CD4-positive, alpha-beta T cell treated with Interleukin-10 for 1 hour (primary cell): ENCODE measurements around the gene AKR1B1.
"Not testable (repeated sequence)": the region's sequence is repeated elsewhere in the genome, so short reads cannot be mapped to it uniquely, and the experiment has no call there.

ENCODE experiments used
- DNase-seq: peaks from one replicate; pipeline ENCODE4 v3.0.0-alpha.2; 2020

Gene AKR1B1

GRCh38 chr7:134458806-134459698, at the start of gene AKR1B1:
AKR1B1 (minus strand) TSS chr7:134459100; CDS start chr7:134459062, 38 bp downstream.
- peak; percentile 91 for DNase-seq

GRCh38 chr7:134505856-134506255, 47.0 kb upstream of the AKR1B1 start:
- DNase-seq: no peak

GRCh38 chr7:134504660-134505164, 45.8 kb upstream of the AKR1B1 start:
- no peak for DNase-seq

GRCh38 chr7:134502463-134503371, 43.8 kb upstream of the AKR1B1 start:
- DNase-seq: no peak

- no peak for DNase-seq
These were observed 42.1 kb upstream of the AKR1B1 start for GRCh38 chr7:134500982-134501381.

- no peak for DNase-seq
These were observed 41.5 kb upstream of the AKR1B1 start for GRCh38 chr7:134500406-134500805.

- no peak for DNase-seq
These were observed 36.6 kb upstream of the AKR1B1 start for GRCh38 chr7:134495546-134495945.

GRCh38 chr7:134493091-134493490, 34.2 kb upstream of the AKR1B1 start:
- no peak for DNase-seq

GRCh38 chr7:134487721-134488120, 28.8 kb upstream of the AKR1B1 start:
- DNase-seq: not testable (repeated sequence)

- no peak for DNase-seq
These were observed 26.3 kb upstream of the AKR1B1 start for GRCh38 chr7:134485203-134485602.

- DNase-seq: no peak
These were observed 24.4 kb upstream of the AKR1B1 start for GRCh38 chr7:134483296-134483695.

GRCh38 chr7:134482858-134483257, 24.0 kb upstream of the AKR1B1 start:
- no peak for DNase-seq

- DNase-seq: no peak
These were observed 22.3 kb upstream of the AKR1B1 start for GRCh38 chr7:134481167-134481566.

- DNase-seq: no peak
These were observed 21.8 kb upstream of the AKR1B1 start for GRCh38 chr7:134480730-134481129.

GRCh38 chr7:134480202-134480601, 21.3 kb upstream of the AKR1B1 start:
- DNase-seq: no peak

GRCh38 chr7:134478707-134479106, 19.8 kb upstream of the AKR1B1 start:
- DNase-seq: no peak

GRCh38 chr7:134477954-134478353, 19.1 kb upstream of the AKR1B1 start:
- DNase-seq: no peak

- DNase-seq: no peak
These were observed 17.1 kb upstream of the AKR1B1 start for GRCh38 chr7:134476044-134476443.

GRCh38 chr7:134474828-134475227, 15.9 kb upstream of the AKR1B1 start:
- DNase-seq: no peak

- DNase-seq: no peak
These were observed 15.0 kb upstream of the AKR1B1 start for GRCh38 chr7:134473861-134474291.

GRCh38 chr7:134472572-134473244, 13.8 kb upstream of the AKR1B1 start:
- DNase-seq: no peak

GRCh38 chr7:134470864-134471263, 12.0 kb upstream of the AKR1B1 start:
- no peak for DNase-seq

- DNase-seq: no peak
These were observed 10.7 kb upstream of the AKR1B1 start for GRCh38 chr7:134469622-134470021.
